Osteoblast (primary cell): ENCODE data around the gene IGSF6. TPM values are rescaled to one million over a fixed set of nuclear protein-coding genes. Genes with fewer than 3 reads are reported as not detected.
"Not testable (repeated sequence)": the region's sequence is repeated elsewhere in the genome, so short reads cannot be mapped to it uniquely, and the experiment has no call there.

ENCODE experiments used
- DNase-seq: peaks from one replicate; pipeline ENCODE4 v3.0.0; 2011; ENCODE audit warnings: low spot score, mixed read lengths; ENCODE audit not compliant: insufficient read length; ENCODE audit errors: missing footprints
- H2AFZ ChIP-seq: 2 replicates; pipeline ENCODE4 v1.6.0; 2011; ENCODE audit warnings: mild to moderate bottlenecking, low read length
- H3K27ac ChIP-seq: 2 replicates; pipeline ENCODE4 v1.5.1; 2011; ENCODE audit warnings: mild to moderate bottlenecking, low read depth, low read length, moderate library complexity
- H3K27me3 ChIP-seq: 2 replicates; pipeline ENCODE4 v1.6.0; 2012; ENCODE audit warnings: mild to moderate bottlenecking, control low read depth, inconsistent platforms, low read length, moderate library complexity; ENCODE audit not compliant: insufficient read depth
- H3K36me3 ChIP-seq: 2 replicates; pipeline ENCODE4 v1.5.1; 2011; ENCODE audit warnings: mild to moderate bottlenecking, low read length, control low read depth, moderate library complexity; ENCODE audit not compliant: insufficient read depth
- H3K4me1 ChIP-seq: 2 replicates; pipeline ENCODE4 v1.5.1; 2011; ENCODE audit warnings: mild to moderate bottlenecking, low read length, control low read depth, moderate library complexity; ENCODE audit not compliant: insufficient read depth
- H3K4me2 ChIP-seq: 2 replicates; pipeline ENCODE4 v1.6.0; 2011; ENCODE audit warnings: mild to moderate bottlenecking, low read length; ENCODE audit not compliant: insufficient read depth
- H3K4me3 ChIP-seq: fragments of 200-600 bp; sonication (generic); 3 replicates; pipeline ENCODE4 v1.5.1; 2012; ENCODE audit warnings: mild to moderate bottlenecking, low read length, inconsistent platforms; ENCODE audit not compliant: insufficient read depth
- H3K79me2 ChIP-seq: 2 replicates; pipeline ENCODE4 v1.6.0; 2012; ENCODE audit warnings: mild to moderate bottlenecking, low read length, control low read depth, inconsistent platforms; ENCODE audit not compliant: insufficient read depth
- H3K9me3 ChIP-seq: 2 replicates; pipeline ENCODE4 v1.5.1; 2011; ENCODE audit warnings: low read depth, low read length, control low read depth
- H4K20me1 ChIP-seq: 2 replicates; pipeline ENCODE4 v1.6.0; 2012; ENCODE audit warnings: mild to moderate bottlenecking, low read length, control low read depth; ENCODE audit not compliant: insufficient read depth
- total RNA-seq: library from RNA; depleted of rRNA; stranded (reverse); fragments of >200 nt; gene quantifications from 2 replicates; pipeline ENCODE4 v1.2.3, GENCODE V29; 2012
- TF ChIP-seq, protein P1 (sequence below): IDR thresholded peaks from 2 replicates; pipeline ENCODE4 v1.5.1; 2011; ENCODE audit warnings: mild to moderate bottlenecking, low read depth, low read length, moderate library complexity; ENCODE audit errors: extremely low read depth

The IGSF6 gene
- total RNA-seq, 1 donor: 0.36 TPM

DNA sequence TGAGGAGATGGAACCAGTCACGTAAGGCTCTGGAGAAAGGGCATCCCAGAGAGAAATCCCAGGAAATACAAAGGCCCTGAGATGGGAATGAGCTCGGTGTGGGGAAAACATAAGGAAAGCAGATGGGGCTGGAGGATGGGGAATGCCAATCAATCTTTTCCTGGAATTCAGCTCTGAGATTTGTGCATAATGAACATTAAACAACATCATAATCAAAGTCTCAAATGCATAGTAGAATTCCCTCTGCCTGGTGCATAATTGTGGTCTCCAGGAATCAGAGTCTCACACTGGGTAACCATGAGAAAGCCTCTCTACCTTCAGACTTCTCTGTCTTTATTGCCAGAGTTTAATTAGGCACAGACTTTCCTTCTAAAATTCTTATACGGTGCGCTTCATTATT lies 42.2 kb upstream of the IGSF6 start:
- TF ChIP-seq, protein P1, sequence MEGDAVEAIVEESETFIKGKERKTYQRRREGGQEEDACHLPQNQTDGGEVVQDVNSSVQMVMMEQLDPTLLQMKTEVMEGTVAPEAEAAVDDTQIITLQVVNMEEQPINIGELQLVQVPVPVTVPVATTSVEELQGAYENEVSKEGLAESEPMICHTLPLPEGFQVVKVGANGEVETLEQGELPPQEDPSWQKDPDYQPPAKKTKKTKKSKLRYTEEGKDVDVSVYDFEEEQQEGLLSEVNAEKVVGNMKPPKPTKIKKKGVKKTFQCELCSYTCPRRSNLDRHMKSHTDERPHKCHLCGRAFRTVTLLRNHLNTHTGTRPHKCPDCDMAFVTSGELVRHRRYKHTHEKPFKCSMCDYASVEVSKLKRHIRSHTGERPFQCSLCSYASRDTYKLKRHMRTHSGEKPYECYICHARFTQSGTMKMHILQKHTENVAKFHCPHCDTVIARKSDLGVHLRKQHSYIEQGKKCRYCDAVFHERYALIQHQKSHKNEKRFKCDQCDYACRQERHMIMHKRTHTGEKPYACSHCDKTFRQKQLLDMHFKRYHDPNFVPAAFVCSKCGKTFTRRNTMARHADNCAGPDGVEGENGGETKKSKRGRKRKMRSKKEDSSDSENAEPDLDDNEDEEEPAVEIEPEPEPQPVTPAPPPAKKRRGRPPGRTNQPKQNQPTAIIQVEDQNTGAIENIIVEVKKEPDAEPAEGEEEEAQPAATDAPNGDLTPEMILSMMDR: no peak
- H3K27me3 ChIP-seq: no peaks in the 10 kb centered on the region
- H3K4me2 ChIP-seq: no peak overlapping the region
- DNase-seq: no peak
- H2AFZ ChIP-seq: no peak overlapping the region
- no peaks in the 10 kb centered on the region for H4K20me1 ChIP-seq
- no peak overlapping the region for H3K4me3 ChIP-seq
- no peaks in the 10 kb centered on the region for H3K4me1 ChIP-seq
- H3K36me3 ChIP-seq: no peaks in the 10 kb centered on the region
- H3K27ac ChIP-seq: no peak overlapping the region
- H3K9me3 ChIP-seq: no peaks in the 10 kb centered on the region
- H3K79me2 ChIP-seq: no peaks in the 10 kb centered on the region

DNA sequence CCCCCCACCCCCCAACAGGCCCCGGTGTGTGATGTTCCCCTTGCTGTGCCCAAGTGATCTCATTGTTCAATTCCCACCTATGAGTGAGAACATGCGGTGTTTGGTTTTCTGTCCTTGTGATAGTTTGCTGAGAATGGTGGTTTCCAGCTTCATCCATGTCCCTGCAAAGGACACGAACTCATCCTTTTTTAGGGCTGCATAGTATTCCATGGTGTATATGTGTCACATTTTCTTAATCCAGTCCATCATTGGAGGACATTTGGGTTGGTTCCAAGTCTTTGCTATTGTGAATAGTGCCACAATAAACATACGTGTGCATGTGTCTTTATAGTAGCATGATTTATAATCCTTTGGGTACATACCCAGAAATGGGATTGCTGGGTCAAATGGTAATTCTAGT lies 38.6 kb upstream of the IGSF6 start:
- not testable (repeated sequence) for DNase-seq, H3K9me3 ChIP-seq

DNA sequence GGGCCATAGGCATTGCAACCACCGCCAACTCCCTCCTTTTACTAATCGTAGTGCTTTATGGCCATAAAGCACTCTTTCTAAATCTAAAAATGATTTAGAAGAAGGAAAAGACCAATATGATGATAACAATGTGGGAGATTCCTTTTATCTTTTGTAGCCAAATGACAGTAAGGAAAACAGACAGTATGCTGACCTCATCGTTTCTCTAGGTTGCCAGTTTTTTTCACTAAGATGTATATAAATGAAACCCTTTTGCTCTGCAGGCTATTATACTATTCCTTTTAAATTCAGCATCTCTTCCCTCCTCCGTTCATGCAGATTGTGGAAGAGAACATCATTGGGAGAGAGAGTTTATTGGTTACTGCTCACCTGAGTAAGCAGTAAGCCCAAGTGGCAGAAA lies 36.7 kb upstream of the IGSF6 start:
- Histone ChIP-seq H3K9me3 (no peaks in the 10 kb centered on the region), H3K4me1 (no peaks in the 10 kb centered on the region), H3K4me3 (no peak overlapping the region), H3K79me2 (no peaks in the 10 kb centered on the region), H3K4me2 (no peak overlapping the region), H4K20me1 (no peaks in the 10 kb centered on the region), H3K27ac (no peak overlapping the region), H2AFZ (no peak overlapping the region), H3K36me3 (no peaks in the 10 kb centered on the region), H3K27me3 (no peaks in the 10 kb centered on the region)
- TF ChIP-seq, protein P1: no peak
- DNase-seq: no peak

More for the DNA sequence above, 38.6 kb upstream of the IGSF6 start:
- not testable (repeated sequence) for H4K20me1 ChIP-seq, H3K4me1 ChIP-seq, H3K27ac ChIP-seq, H3K4me3 ChIP-seq, H3K4me2 ChIP-seq, H2AFZ ChIP-seq, H3K79me2 ChIP-seq, H3K36me3 ChIP-seq, H3K27me3 ChIP-seq

DNA sequence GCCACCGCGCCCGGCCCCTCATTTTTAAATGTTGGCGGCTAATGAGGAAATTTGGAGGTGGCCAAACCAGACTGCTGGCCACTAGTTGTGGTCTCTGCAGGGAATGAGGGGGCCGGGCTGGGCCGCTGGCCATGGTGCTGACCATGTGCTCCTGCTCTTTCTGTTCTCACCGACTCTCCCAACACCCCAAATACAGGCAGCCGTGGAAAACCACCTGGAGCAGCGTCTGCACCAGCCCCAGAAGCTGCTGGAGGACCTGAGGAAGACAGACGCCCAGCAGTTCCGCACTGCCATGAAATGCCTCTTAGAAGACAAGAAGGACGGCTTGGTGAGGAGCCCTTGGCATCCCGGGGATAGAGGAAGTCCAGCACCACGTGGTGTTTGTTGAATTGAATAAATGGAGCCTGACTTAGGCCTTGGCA lies 32.6 kb upstream of the IGSF6 start:
- Histone ChIP-seq H2AFZ (no peak overlapping the region), H3K4me3 (no peak overlapping the region), H4K20me1 (no peaks in the 10 kb centered on the region), H3K27me3 (no peaks in the 10 kb centered on the region), H3K36me3 (no peaks in the 10 kb centered on the region), H3K9me3 (no peaks in the 10 kb centered on the region), H3K79me2 (no peaks in the 10 kb centered on the region), H3K27ac (no peak overlapping the region), H3K4me1 (no peaks in the 10 kb centered on the region), H3K4me2 (no peak overlapping the region)
- peak; percentile 32 for DNase-seq
- TF ChIP-seq, protein P1: no peak
